GM12865 (cell line): ENCODE results near the gene GLO1.

Experiments
- DNase-seq: peaks from one replicate; pipeline ENCODE4 v3.0.0; 2010; ENCODE audit warnings: low read depth
- H3K4me3 ChIP-seq: 2 replicates; pipeline ENCODE4 v1.5.1; 2011; ENCODE audit warnings: mild to moderate bottlenecking, low read depth, low read length, control low read depth
- CTCF ChIP-seq: IDR thresholded peaks from 2 replicates; pipeline ENCODE4 v1.5.1; 2011; ENCODE audit warnings: low read length, control low read depth, low read depth, inconsistent platforms; ENCODE audit not compliant: insufficient read depth; ENCODE audit errors: missing control alignments

Gene GLO1

GRCh38 chr6:38695933-38696332 lies 7.0 kb downstream of the GLO1 start:
- DNase-seq: no peak
- no peak overlapping the region for H3K4me3 ChIP-seq
- TF ChIP-seq CTCF: no peak

GRCh38 chr6:38695227-38695900 lies 7.6 kb downstream of the GLO1 start:
- no peak for DNase-seq
- TF ChIP-seq CTCF: no peak
- no peak overlapping the region for H3K4me3 ChIP-seq

GRCh38 chr6:38688579-38689087 lies 14.3 kb downstream of the GLO1 start:
- no peak overlapping the region for H3K4me3 ChIP-seq
- DNase-seq: peak; percentile 45
- no peak for TF ChIP-seq CTCF

GRCh38 chr6:38687549-38687948 lies 15.4 kb downstream of the GLO1 start:
- no peak for DNase-seq
- H3K4me3 ChIP-seq: no peak overlapping the region
- no peak for TF ChIP-seq CTCF

GRCh38 chr6:38687043-38687353 lies 15.9 kb downstream of the GLO1 start:
- TF ChIP-seq CTCF: no peak
- no peak overlapping the region for H3K4me3 ChIP-seq
- no peak for DNase-seq

GRCh38 chr6:38686270-38687042 lies 16.5 kb downstream of the GLO1 start:
- no peak overlapping the region for H3K4me3 ChIP-seq
- DNase-seq: no peak
- no peak for TF ChIP-seq CTCF

GRCh38 chr6:38684904-38685303 lies 18.0 kb downstream of the GLO1 start:
- no peak overlapping the region for H3K4me3 ChIP-seq
- DNase-seq: no peak
- TF ChIP-seq CTCF: no peak
